SW 1271 (cell line): ENCODE results near the gene MAEA.
"Not testable (repeated sequence)": the region's sequence is repeated elsewhere in the genome, so short reads cannot be mapped to it uniquely, and the experiment has no call there.

Experiments used
- DNase-seq, 2 experiments: peaks; one replicate each; lab custom pipeline; 2025; lab: John Stamatoyannopoulos, UW

MAEA gene

DNA sequence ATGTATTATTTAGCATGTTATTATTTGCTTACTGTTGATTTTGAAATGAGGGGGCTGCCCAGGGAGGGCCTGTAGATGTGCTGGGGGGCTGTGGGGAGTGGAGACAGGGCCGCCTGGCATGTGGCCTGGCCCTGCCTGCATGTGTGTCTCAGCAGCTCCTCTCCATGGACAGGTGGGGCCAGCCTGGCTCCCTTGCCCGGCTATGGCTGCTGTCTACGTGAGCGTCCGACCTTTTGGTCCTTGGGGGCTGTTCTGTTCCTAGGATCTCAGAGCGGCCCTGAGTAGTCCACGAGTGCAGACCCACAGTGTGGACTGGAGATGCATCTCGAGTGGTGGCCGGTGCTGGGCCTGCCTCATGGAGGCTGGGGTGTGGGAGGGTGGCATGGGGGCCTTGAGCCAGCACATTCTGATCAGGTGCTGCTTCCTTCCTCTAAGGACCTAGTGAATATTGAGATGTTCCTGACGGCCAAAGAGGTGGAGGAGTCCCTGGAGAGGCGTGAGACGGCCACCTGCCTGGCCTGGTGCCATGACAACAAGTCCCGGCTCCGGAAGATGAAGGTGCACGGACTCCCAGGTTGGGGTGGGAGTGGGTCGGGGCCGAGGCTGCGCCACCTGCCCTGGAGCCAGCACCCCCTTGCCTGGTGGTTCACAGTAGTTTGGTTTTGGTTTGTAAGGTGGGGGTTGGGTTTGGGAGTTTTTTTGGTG lies 32.4 kb downstream of the MAEA start:
- DNase-seq = no peak

DNA sequence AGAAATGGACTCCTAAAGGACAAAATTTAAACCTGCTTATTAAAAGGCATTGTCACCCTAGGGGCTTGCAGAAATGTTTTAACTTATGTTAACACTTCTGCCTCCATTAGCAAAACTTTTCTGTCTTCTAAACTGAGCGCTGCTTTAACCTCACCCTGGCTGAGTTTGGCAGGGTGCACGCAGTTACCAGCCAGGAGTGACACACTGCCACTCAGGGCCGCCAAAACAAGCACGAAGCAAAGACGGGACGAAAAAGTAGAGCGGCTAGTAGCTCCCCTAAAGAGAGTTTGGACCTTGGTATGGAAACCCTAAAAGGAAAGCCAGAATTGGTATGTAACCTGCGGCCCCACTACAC lies 33.6 kb downstream of the MAEA start:
- no peak for DNase-seq

DNA sequence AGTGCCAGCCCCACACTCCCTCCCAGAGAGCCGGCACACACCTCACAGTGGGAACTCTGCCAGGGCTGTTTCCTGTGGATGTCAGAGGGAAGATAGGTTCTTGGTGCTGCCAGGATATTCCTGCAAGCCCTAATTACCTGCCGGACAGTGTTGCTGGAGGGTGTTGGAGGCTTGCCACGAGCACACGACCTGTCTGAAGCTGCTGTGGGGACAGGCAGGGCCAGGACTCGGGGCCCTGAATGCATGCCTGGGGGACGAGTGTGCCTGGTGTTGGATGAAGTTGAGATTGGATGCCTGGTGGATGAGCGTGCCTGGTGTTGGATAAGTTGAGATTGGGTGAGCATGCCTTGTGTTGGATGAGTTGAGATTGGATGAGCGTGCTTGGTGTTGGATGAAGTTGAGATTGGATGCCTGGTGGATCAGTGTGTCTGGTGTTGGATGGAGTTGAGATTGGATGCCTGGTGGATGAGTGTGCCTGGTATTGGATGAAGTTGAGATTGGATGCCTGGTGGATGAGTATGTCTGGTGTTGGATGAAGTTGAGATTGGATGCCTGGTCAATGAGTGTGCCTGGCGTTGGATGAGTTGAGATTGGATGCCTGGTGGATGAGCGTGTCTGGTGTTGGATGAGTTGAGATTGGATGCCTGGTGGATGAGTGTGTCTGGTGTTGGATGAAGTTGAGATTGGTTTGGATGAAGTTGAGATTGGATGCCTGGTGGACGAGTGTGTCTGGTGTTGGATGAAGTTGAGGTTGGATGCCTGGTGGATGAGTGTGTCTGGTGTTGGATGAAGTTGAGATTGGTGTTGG lies 34.1 kb downstream of the MAEA start:
- peak; percentile 71 to 82 for DNase-seq

- not testable (repeated sequence) for DNase-seq
Observed at GRCh38 chr4:1324443-1325175, 34.9 kb downstream of the MAEA start.

DNA sequence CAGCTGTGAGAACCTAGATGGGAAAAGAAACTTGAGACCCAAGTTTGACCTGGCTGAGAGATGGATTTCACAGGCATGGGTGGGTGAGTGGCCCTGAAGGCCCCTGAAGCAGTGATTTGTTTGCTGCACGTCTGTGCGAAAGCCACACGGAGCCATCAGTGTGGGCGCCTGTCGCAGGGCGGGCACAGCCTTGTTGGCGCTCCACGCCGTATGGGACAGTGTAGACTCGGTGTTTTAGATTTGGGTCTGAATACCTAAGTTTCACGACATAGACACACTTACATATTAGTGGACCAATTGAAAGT lies 35.4 kb downstream of the MAEA start:
- no peak for DNase-seq

GRCh38 chr4:1325681-1326635 lies 36.3 kb downstream of the MAEA start:
- no peak for DNase-seq

DNA sequence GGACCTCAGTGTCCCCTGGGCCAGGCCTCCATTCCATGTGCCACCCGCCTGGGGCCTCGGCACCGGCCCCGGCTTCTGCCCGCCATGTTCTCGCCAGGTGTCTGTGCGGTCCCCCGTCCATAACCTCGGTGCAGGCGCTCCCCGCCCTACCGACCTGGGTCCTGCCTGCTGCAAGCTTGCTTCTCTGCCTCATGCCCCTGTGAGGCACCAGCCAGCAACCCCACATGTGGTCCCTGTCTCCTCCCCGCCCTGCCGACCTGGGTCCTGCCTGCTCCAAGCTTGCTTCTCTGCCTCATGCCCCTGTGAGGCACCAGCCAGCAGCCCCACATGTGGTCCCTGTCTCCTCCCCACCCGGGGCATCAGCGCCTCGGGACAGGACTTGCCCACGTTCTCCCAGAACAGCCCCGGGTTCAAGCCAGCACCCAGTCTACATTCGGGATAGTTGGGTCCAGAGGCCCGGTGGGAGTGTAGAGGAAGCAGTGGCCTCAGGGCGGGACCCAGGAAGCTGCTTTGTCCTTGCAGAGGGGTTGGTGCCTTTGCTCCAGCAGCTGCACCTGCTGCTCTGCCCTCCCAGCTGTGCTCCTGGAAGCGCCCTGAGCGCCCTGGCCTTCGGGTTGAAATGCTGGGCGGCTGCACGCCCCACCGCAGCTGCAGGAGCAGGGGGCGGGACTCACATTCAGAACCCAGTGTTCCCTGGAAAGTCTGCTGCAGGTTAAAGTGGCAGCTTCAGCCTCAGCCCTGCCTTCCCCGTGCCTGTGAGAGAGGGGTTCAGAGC lies 37.2 kb downstream of the MAEA start:
- no peak for DNase-seq

- no peak for DNase-seq
Observed at GRCh38 chr4:1327526-1328266, 38.0 kb downstream of the MAEA start.

GRCh38 chr4:1328267-1329155 lies 38.8 kb downstream of the MAEA start:
- DNase-seq = no peak

GRCh38 chr4:1329408-1330371 lies 40.0 kb downstream of the MAEA start:
- DNase-seq = no peak

DNA sequence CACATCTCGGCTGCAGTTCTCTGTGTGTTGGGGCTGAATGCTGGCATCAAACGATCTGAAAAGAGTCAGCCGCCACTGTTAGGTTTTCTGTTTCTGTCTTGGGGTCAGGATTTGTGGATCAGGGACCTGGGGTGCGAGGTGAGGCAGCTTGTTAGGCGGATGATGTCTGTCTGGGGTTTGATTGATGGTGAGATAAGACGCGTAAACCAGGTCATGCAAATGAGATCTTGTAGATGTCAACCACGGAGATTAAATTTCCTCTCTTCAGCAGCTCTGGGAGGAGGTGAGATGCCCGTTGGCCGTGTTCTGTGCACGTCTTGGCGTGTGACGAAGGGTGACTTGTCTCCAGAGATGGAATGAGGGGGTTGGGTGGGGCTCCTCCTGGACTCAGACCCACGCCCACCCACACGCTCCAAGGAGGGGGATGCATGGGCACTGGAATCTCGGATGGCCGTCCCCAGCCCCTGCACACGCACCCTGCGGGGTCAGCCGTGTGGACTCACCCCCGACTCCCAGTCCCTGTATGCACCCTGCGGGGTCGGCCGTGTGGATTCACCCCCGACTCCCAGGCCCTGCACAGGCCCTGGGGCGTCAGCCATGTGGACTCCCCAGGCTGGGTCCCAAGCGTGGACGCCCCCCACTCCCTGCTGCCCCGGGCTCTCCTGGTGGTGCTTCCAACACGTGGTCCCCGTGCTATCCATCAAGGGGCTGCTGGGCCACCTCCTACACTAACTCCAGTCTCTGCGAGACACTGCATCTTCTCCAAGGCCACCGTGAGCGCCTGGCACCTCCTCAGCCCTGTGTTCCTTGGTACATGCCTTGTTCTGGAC lies 41.3 kb downstream of the MAEA start:
- DNase-seq = no peak

DNA sequence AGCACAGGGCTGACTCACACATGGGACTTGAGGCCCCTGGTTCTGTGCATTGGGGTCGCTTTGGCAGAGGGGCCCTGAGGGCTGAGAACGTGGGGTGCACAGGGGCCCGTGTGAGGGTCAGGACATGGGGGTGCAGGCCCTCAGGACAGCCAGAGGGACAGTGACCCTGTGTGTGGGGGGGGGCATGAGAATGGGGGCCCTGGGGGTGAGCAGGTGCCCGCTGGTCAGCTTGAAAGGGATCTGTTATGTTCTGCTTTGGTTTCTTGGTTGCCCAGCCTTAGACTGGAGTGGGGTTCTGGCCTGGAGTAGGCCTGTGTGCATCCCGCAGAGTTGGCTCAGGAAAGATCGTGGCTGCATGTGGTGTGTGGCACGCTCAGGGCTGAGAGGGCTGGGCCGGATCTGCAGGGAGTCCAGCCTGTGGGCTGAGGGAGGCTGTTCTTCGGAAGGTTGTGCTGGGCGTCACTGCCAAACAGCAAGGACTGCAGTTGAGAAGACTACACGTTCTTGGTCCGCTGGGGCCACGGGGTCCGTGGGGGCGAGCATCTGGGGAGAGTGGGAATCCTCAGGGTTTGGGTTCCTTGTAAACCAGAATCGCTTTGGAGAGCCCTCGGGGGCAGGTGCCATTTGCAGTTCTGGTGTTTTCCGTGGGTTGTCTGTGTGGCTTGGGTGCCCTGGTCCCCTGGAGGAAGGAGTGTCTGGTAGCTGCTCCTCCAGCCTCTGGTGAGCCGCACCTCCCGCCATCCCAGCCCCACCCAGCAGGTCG lies 42.1 kb downstream of the MAEA start:
- DNase-seq = no peak

- DNase-seq = no peak
Observed at GRCh38 chr4:1332686-1333085, 43.0 kb downstream of the MAEA start.

- DNase-seq = no peak
Observed at GRCh38 chr4:1333256-1333655, 43.6 kb downstream of the MAEA start.

DNA sequence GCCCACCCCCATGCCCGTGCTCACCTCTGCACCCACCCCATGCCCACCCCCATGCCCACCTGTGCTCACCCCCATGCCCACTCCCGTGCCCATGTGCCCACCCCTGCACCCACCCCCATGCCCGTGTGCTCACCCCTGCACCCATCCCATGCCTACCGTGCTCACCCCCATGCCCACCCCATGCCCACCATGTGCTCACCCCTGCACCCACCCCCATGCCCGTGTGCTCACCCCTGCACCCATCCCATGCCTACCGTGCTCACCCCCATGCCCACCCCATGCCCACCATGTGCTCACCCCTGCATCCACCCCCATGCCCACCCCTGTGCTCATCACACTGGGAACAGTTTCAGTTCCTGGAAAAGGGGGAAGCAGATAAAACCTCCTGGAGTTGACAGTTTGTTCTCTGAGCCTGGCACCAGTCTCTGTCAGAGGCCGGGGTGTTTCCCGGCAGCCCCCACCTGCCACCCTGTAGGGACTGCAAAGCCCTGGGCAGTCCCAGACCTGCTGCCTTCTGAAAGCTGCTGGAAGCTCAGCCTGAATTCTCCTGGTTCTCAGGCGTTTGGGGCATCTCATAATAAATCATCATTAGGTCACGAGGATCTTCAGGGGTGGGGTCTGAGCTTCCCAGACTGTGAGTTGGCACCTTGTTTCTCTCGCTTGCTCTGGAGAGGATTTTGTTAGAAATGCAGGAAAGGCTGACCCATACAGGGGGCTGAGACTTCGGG lies 44.3 kb downstream of the MAEA start:
- DNase-seq = not testable (repeated sequence)

DNA sequence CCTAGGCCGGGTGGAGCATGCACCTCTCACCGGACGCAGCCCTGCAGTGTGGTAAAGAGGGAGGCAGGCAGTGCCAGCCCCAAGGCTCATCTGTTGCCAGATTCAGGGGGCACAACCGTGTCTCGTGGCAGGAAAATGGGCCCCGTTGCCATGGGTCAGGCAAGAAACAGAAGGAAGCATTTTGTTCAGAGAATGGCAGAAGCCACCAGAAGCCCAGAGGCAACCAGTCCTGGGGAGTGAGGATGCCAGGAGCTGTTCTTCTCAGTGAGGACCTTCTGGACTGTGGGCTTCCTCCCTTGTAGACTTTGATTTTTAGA lies 44.8 kb downstream of the MAEA start:
- DNase-seq = no peak
